Activated CD8-positive, alpha-beta memory T cell treated with anti-CD3 and anti-CD28 coated beads for 36 hours (primary cell): ENCODE measurements around the gene RNF212B. TPM values are rescaled to one million over a fixed set of nuclear protein-coding genes. Genes with fewer than 3 reads are reported as not detected.
"Not testable (repeated sequence)": the region's sequence is repeated elsewhere in the genome, so short reads cannot be mapped to it uniquely, and the experiment has no call there.

Source experiments
- CTCF ChIA-PET: fragments of 350-600 bp; sonication (Branson Sonifier 250); formaldehyde crosslinking; loops from one replicate; lab custom pipeline; 2021; ENCODE audit warnings: antibody characterized with exemption; lab: Charles Lee
- POLR2A ChIA-PET: fragments of 350-600 bp; sonication (Branson Sonifier 250); formaldehyde crosslinking; loops from one replicate; lab custom pipeline; 2021; ENCODE audit warnings: antibody characterized with exemption; lab: Charles Lee
- total RNA-seq, 2 experiments: library from RNA; stranded (reverse); gene quantifications; one replicate each; pipeline ENCODE4 v1.2.3, GENCODE V29; 2021

RNF212B gene
- total RNA-seq, 2 experiments from 2014 or later = not detected

GRCh38 chr14:23240661-23241060 lies 2.9 kb downstream of the RNF212B start:
- ChIA-PET CTCF (no interaction called here), POLR2A (interaction anchor here (0.6 kb wide), 1 partner anchor 89 kb away, joined by 3 read pairs; no protein-coding TSS in a partner anchor)

GRCh38 chr14:23241061-23241715 lies 3.5 kb downstream of the RNF212B start:
- CTCF ChIA-PET = not testable (repeated sequence)
- POLR2A ChIA-PET = interaction anchor here (0.6 kb wide), 1 partner anchor 89 kb away, joined by 3 read pairs; no protein-coding TSS in a partner anchor

- CTCF ChIA-PET = interaction anchor here (0.7 to 1.2 kb wide), 2 partner anchors 31 to 134 kb away, joined by 3 to 4 read pairs; partner anchors contain the start of gene CMTM5
These were observed 4.3 kb downstream of the RNF212B start for GRCh38 chr14:23242076-23242475.

GRCh38 chr14:23243066-23243465 lies 5.3 kb downstream of the RNF212B start:
- POLR2A ChIA-PET = no interaction called here
- CTCF ChIA-PET = interaction anchor here (1.2 kb wide), 1 partner anchor 133 kb away, joined by 4 read pairs; the partner anchor contains the start of gene CMTM5

More at GRCh38 chr14:23242076-23242475, 4.3 kb downstream of the RNF212B start:
- POLR2A ChIA-PET = no interaction called here

GRCh38 chr14:23245282-23245681 lies 7.5 kb downstream of the RNF212B start:
- ChIA-PET CTCF (no interaction called here), POLR2A (no interaction called here)

GRCh38 chr14:23248601-23249000 lies 10.9 kb downstream of the RNF212B start:
- POLR2A ChIA-PET = no interaction called here
- CTCF ChIA-PET = interaction anchor here (1.9 kb wide), 1 partner anchor 128 kb away, joined by 6 read pairs; no protein-coding TSS in a partner anchor

- ChIA-PET CTCF (interaction anchor here (1.9 kb wide), 1 partner anchor 129 kb away, joined by 6 read pairs; no protein-coding TSS in a partner anchor), POLR2A (no interaction called here)
These were observed 12.1 kb downstream of the RNF212B start for GRCh38 chr14:23249824-23250223.

GRCh38 chr14:23252006-23252405 lies 14.3 kb downstream of the RNF212B start:
- POLR2A ChIA-PET = no interaction called here
- CTCF ChIA-PET = no interaction called here

GRCh38 chr14:23252420-23253333 lies 14.9 kb downstream of the RNF212B start:
- POLR2A ChIA-PET = no interaction called here
- CTCF ChIA-PET = no interaction called here

GRCh38 chr14:23258256-23258655 lies 20.5 kb downstream of the RNF212B start:
- ChIA-PET CTCF (no interaction called here), POLR2A (no interaction called here)

- POLR2A ChIA-PET = no interaction called here
These were observed 21.7 kb downstream of the RNF212B start for GRCh38 chr14:23259426-23259825.

GRCh38 chr14:23260849-23261248 lies 23.1 kb downstream of the RNF212B start:
- POLR2A ChIA-PET = not testable (repeated sequence)

More at GRCh38 chr14:23259426-23259825, 21.7 kb downstream of the RNF212B start:
- CTCF ChIA-PET = no interaction called here

GRCh38 chr14:23269193-23269592 lies 31.5 kb downstream of the RNF212B start:
- CTCF ChIA-PET = interaction anchor here (1.3 kb wide), 1 partner anchor 58 kb away, joined by 4 read pairs; no protein-coding TSS in a partner anchor
- POLR2A ChIA-PET = no interaction called here

More at GRCh38 chr14:23260849-23261248, 23.1 kb downstream of the RNF212B start:
- CTCF ChIA-PET = not testable (repeated sequence)

GRCh38 chr14:23275412-23275811 lies 37.7 kb downstream of the RNF212B start:
- CTCF ChIA-PET = interaction anchor here (0.8 kb wide), 1 partner anchor 19 kb away, joined by 5 read pairs; no protein-coding TSS in a partner anchor
- POLR2A ChIA-PET = no interaction called here

GRCh38 chr14:23277189-23277588 lies 39.5 kb downstream of the RNF212B start:
- CTCF ChIA-PET = interaction anchor here (1.3 kb wide), 2 partner anchors 15 to 18 kb away, joined by 4 read pairs; no protein-coding TSS in a partner anchor
- POLR2A ChIA-PET = no interaction called here

- CTCF ChIA-PET, POLR2A ChIA-PET: not testable (repeated sequence)
These were observed 40.2 kb downstream of the RNF212B start for GRCh38 chr14:23277928-23278327.

GRCh38 chr14:23281247-23281646 lies 43.5 kb downstream of the RNF212B start:
- ChIA-PET POLR2A (no interaction called here), CTCF (no interaction called here)

- ChIA-PET CTCF (interaction anchor here (2.2 to 2.4 kb wide), 2 partner anchors 10 to 37 kb away, joined by 10 to 13 read pairs; partner anchors contain the start of gene PABPN1), POLR2A (interaction anchor here (0.7 to 2.3 kb wide), 5 partner anchors 17 to 997 kb away, joined by 3 to 19 read pairs (median 7); partner anchors contain the start of genes PABPN1, PPP1R3E and RNF212B)
These were observed 47.2 kb downstream of the RNF212B start for GRCh38 chr14:23284654-23285529.
